DLD1 (cell line): ENCODE measurements around the gene FBXL13.
"Not testable (repeated sequence)": the region's sequence is repeated elsewhere in the genome, so short reads cannot be mapped to it uniquely, and the experiment has no call there.

ENCODE experiments used
- in situ Hi-C: cut with HindIII; loops from 2 replicates; pipeline ENCODE4 v1.10.0; 2017; ENCODE audit warnings: low sequenced_read_pairs

The FBXL13 gene

GRCh38 chr7:102788770-102789169 is 285.8 kb downstream of the FBXL13 start:
- in situ Hi-C loops: not testable (repeated sequence)

- in situ Hi-C loops: not testable (repeated sequence)
Measured at GRCh38 chr7:102780926-102781325, 293.7 kb downstream of the FBXL13 start.

GRCh38 chr7:102778663-102779062 is 295.9 kb downstream of the FBXL13 start:
- in situ Hi-C loops: not testable (repeated sequence)

- in situ Hi-C loops: not testable (repeated sequence)
Measured at GRCh38 chr7:102776217-102776616, 298.4 kb downstream of the FBXL13 start.

GRCh38 chr7:102770467-102770866 is 304.1 kb downstream of the FBXL13 start:
- in situ Hi-C loops: not testable (repeated sequence)

- in situ Hi-C loops: not testable (repeated sequence)
Measured at GRCh38 chr7:102769657-102770192, 304.9 kb downstream of the FBXL13 start.

GRCh38 chr7:102763295-102763905 is 311.2 kb downstream of the FBXL13 start:
- in situ Hi-C loops: not testable (repeated sequence)
